Transverse colon (tissue), 4 donors: Measurements from ENCODE around the gene SEZ6. TPM values are rescaled to one million over a fixed set of nuclear protein-coding genes. Genes with fewer than 3 reads are reported as not detected.

Source experiments
- DNase-seq: peaks from one replicate; pipeline ENCODE4 v3.0.0-alpha.2; 2019
- H3K27ac ChIP-seq, 4 donors: fragments of 200-600 bp; sonication (generic); 2 replicates each; pipeline ENCODE4 v1.5.1; 2016 to 2018; ENCODE audit warnings: inconsistent platforms in 4 of 4
- H3K27me3 ChIP-seq: fragments of 200-600 bp; sonication (generic); 2 replicates; pipeline ENCODE4 v1.5.1; 2017; ENCODE audit warnings: inconsistent platforms
- H3K36me3 ChIP-seq, 4 donors: fragments of 200-600 bp; sonication (generic); 2 replicates each; pipeline ENCODE4 v1.5.1; 2017 to 2019; ENCODE audit warnings: inconsistent platforms in 4 of 4
- H3K4me1 ChIP-seq, 4 donors: fragments of 200-600 bp; sonication (generic); 2 replicates each; pipeline ENCODE4 v1.5.1; 2017 to 2020; ENCODE audit warnings: inconsistent platforms in 4 of 4
- H3K4me3 ChIP-seq, 4 donors: fragments of 200-600 bp; sonication (generic); 1 replicate in 1 of 4; 2 replicates in 3 of 4; pipeline versions ENCODE4 v1.5.1 to v1.6.1; 2017 to 2019; ENCODE audit warnings: inconsistent platforms in 4 of 4
- H3K9me3 ChIP-seq, 2 donors: fragments of 200-600 bp; sonication (generic); 2 replicates each; pipeline ENCODE4 v1.5.1; 2017 to 2019; ENCODE audit warnings: inconsistent platforms in 2 of 2
- EP300 ChIP-seq: sonication (generic); formaldehyde crosslinking; IDR thresholded peaks from one replicate; pipeline ENCODE4 v1.6.1; 2017; ENCODE audit warnings: antibody characterized with exemption, low read depth
- POLR2A ChIP-seq: fragments of 450-650 bp; IDR thresholded peaks from one replicate; pipeline ENCODE4 v1.6.1; 2016; ENCODE audit warnings: antibody characterized with exemption, mild to moderate bottlenecking, moderate library complexity
- POLR2AphosphoS5 ChIP-seq, 3 donors: sonication (generic); formaldehyde crosslinking; IDR thresholded peaks; one replicate each; pipeline ENCODE4 v1.6.1; 2016; ENCODE audit warnings: antibody characterized with exemption in 3 of 3
- WGBS, 2 donors: methylation state at CpG; one replicate each; pipeline ENCODE4 v1.1.5; 2018; ENCODE audit warnings: low coverage in 1 of 2; 5-methylcytosine and 5-hydroxymethylcytosine counted together
- in situ Hi-C, 4 donors: fragments of 200-750 bp; cut with MboI; loops; one replicate each; pipeline versions ENCODE4 v1.15.0 to v1.15.1; 2017; ENCODE audit warnings: low sequenced_read_pairs in 3 of 4, low pct_ligation_motif_present in 1 of 4, low pct_unique_long_range_greater_than_20kb in 1 of 4
- intact Hi-C: fragments of 100-400 bp; cut with DNase I; formaldehyde crosslinking; loops from one replicate; pipeline ENCODE4 v1.15.1; 2023; ENCODE audit warnings: low total_unique reads
- total RNA-seq, 4 donors: library from RNA; depleted of rRNA; stranded (reverse); fragments of >200 nt; gene quantifications; one replicate each; pipeline ENCODE4 v1.1.0, GENCODE V29; 2016
- TF ChIP-seq, protein P1 (sequence below), 5 experiments: fragments of 200-600 bp in 3 of 5; fragments of 450-650 bp in 2 of 5; sonication (generic) in 3 of 5; IDR thresholded peaks; 1 replicate in 2 of 5; 2 replicates in 3 of 5; pipeline ENCODE4 v1.5.1; 2016 to 2017; ENCODE audit warnings: antibody characterized with exemption in 5 of 5, inconsistent platforms in 3 of 5, mild to moderate bottlenecking in 2 of 5, moderate library complexity in 1 of 5

The SEZ6 gene
- total RNA-seq, 4 donors from 2014 or later: 0.14 TPM; not detected in 3

- Histone ChIP-seq H3K9me3 (no peaks in the 10 kb centered on the region), H3K4me3 (no peak overlapping the region), H3K4me1 (peaks cover 0 to 7% (median 0%) of the 10 kb centered on the region in 4 donors), H3K27ac (no peak overlapping the region), H3K36me3 (no peaks in the 10 kb centered on the region), H3K27me3 (no peaks in the 10 kb centered on the region)
- TF ChIP-seq, protein P1, sequence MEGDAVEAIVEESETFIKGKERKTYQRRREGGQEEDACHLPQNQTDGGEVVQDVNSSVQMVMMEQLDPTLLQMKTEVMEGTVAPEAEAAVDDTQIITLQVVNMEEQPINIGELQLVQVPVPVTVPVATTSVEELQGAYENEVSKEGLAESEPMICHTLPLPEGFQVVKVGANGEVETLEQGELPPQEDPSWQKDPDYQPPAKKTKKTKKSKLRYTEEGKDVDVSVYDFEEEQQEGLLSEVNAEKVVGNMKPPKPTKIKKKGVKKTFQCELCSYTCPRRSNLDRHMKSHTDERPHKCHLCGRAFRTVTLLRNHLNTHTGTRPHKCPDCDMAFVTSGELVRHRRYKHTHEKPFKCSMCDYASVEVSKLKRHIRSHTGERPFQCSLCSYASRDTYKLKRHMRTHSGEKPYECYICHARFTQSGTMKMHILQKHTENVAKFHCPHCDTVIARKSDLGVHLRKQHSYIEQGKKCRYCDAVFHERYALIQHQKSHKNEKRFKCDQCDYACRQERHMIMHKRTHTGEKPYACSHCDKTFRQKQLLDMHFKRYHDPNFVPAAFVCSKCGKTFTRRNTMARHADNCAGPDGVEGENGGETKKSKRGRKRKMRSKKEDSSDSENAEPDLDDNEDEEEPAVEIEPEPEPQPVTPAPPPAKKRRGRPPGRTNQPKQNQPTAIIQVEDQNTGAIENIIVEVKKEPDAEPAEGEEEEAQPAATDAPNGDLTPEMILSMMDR (IDR thresholded peaks at IDR 0.05): no peak
- in situ Hi-C loops (no loop called here), intact Hi-C loops (no loop called here)
- WGBS, 2 donors: 37 to 72% methylated on average over 2 to 7 of the region's 7 CpGs
- no peak for DNase-seq
These were observed 40.1 kb upstream of the SEZ6 start for GRCh38 chr17:29045734-29046472.

GRCh38 chr17:29045026-29045425 is 39.2 kb upstream of the SEZ6 start:
- H3K27ac ChIP-seq: no peak overlapping the region

GRCh38 chr17:29043539-29044145 is 37.8 kb upstream of the SEZ6 start:
- intact Hi-C loops: no loop called here
- H3K36me3 ChIP-seq: no peaks in the 10 kb centered on the region
- no peak overlapping the region for H3K27ac ChIP-seq

More at GRCh38 chr17:29045026-29045425, 39.2 kb upstream of the SEZ6 start:
- intact Hi-C loops (no loop called here), in situ Hi-C loops (no loop called here)
- Histone ChIP-seq H3K9me3 (no peaks in the 10 kb centered on the region), H3K4me3 (no peak overlapping the region), H3K4me1 (peaks cover 0 to 7% (median 0%) of the 10 kb centered on the region in 4 donors), H3K27me3 (no peaks in the 10 kb centered on the region), H3K36me3 (no peaks in the 10 kb centered on the region)
- TF ChIP-seq EP300 (no peak), POLR2AphosphoS5 (IDR thresholded peaks at IDR 0.05) (no peak), POLR2A (no peak)
- TF ChIP-seq, protein P1 (IDR thresholded peaks at IDR 0.05): no peak
- 96% methylated on average over 4 of the region's 4 CpGs; no CpG with 5 or more reads in 1 of the 2 donors for WGBS, 2 donors
- no peak for DNase-seq

More at GRCh38 chr17:29043539-29044145, 37.8 kb upstream of the SEZ6 start:
- Histone ChIP-seq H3K4me1 (peaks cover 0 to 7% (median 0%) of the 10 kb centered on the region in 4 donors), H3K9me3 (no peaks in the 10 kb centered on the region), H3K27me3 (no peaks in the 10 kb centered on the region), H3K4me3 (no peak overlapping the region)
- TF ChIP-seq POLR2A (no peak), EP300 (no peak), POLR2AphosphoS5 (IDR thresholded peaks at IDR 0.05) (no peak)
- TF ChIP-seq, protein P1 (IDR thresholded peaks at IDR 0.05): no peak
- 78% methylated on average over 3 of the region's 3 CpGs; no CpG with 5 or more reads in 1 of the 2 donors for WGBS, 2 donors
- DNase-seq: no peak
- in situ Hi-C loops: no loop called here
